ENCODE data around the gene PNMA8C. TPM values are rescaled to one million over a fixed set of nuclear protein-coding genes. Genes with fewer than 3 reads are reported as not detected.

The PNMA8C gene
- total RNA-seq, 6 donors from 2014 or later: under 0.01 to 0.27 TPM; not detected in 4

- peak overlapping the region in 2 of 4 donors; percentile 26 to 58 for H3K27ac ChIP-seq
- H3K9me3 ChIP-seq: no peaks in the 10 kb centered on the region
- no peak overlapping the region for H3K4me3 ChIP-seq
- no peaks in the 10 kb centered on the region for H3K36me3 ChIP-seq
- peaks cover 11 to 59% (median 24%) of the 10 kb centered on the region in 4 donors for H3K4me1 ChIP-seq
- 76 to 80% methylated on average over 3 of the region's 3 CpGs for WGBS, 2 donors
- peaks cover 0 to 18% (median 9%) of the 10 kb centered on the region in 4 donors for H3K27me3 ChIP-seq
- TF ChIP-seq CTCF (IDR thresholded peaks at IDR 0.05) (no peak), POLR2A (IDR thresholded peaks at IDR 0.05) (no peak), EP300 (IDR thresholded peaks at IDR 0.05) (no peak), POLR2AphosphoS5 (IDR thresholded peaks at IDR 0.05) (no peak)
- DNase-seq: no peak
- no peak for ATAC-seq (ENCODE audit: low FRiP score in 2 of 2)
These were observed 19.5 kb downstream of the PNMA8C start for GRCh38 chr19:46409191-46409590.

- H3K4me1 ChIP-seq: peaks cover 17 to 60% (median 30%) of the 10 kb centered on the region in 4 donors
- peak; percentile 77 to 92 for DNase-seq
- peaks cover 0 to 18% (median 9%) of the 10 kb centered on the region in 4 donors for H3K27me3 ChIP-seq
- ATAC-seq (ENCODE audit: low FRiP score in 2 of 2): peak; percentile 50 to 71
- no peaks in the 10 kb centered on the region for H3K36me3 ChIP-seq
- WGBS, 2 donors: 1 to 22% methylated on average over 11 of the region's 11 CpGs
- TF ChIP-seq POLR2AphosphoS5 (IDR thresholded peaks at IDR 0.05): peak; percentile 22 to 27
- TF ChIP-seq POLR2A (IDR thresholded peaks at IDR 0.05): no peak
- peak overlapping the region in 1 of 4 donors; percentile 22 for H3K4me3 ChIP-seq
- H3K9me3 ChIP-seq: no peaks in the 10 kb centered on the region
- H3K27ac ChIP-seq: peak overlapping the region in 3 of 4 donors; percentile 26 to 56 (median 48)
These were observed 20.1 kb downstream of the PNMA8C start for GRCh38 chr19:46408664-46409039.

GRCh38 chr19:46407856-46408663, 20.7 kb downstream of the PNMA8C start:
- no peak for TF ChIP-seq CTCF (IDR thresholded peaks at IDR 0.05)
- no peak for TF ChIP-seq EP300 (IDR thresholded peaks at IDR 0.05)
- TF ChIP-seq POLR2AphosphoS5 (IDR thresholded peaks at IDR 0.05): no peak
- TF ChIP-seq POLR2A (IDR thresholded peaks at IDR 0.05): no peak
- Histone ChIP-seq H3K27ac (peak overlapping the region in 3 of 4 donors; percentile 26 to 56 (median 48)), H3K4me3 (peak overlapping the region in 1 of 4 donors; percentile 22), H3K27me3 (peaks cover 0 to 16% (median 8%) of the 10 kb centered on the region in 4 donors), H3K4me1 (peaks cover 17 to 59% (median 31%) of the 10 kb centered on the region in 4 donors), H3K36me3 (no peaks in the 10 kb centered on the region), H3K9me3 (no peaks in the 10 kb centered on the region)
- ATAC-seq (ENCODE audit: low FRiP score in 2 of 2) (no peak), DNase-seq (no peak)
- WGBS, 2 donors: 30 to 33% methylated on average over 18 to 23 of the region's 23 CpGs

GRCh38 chr19:46406976-46407375, 21.8 kb downstream of the PNMA8C start:
- Histone ChIP-seq H3K36me3 (no peaks in the 10 kb centered on the region), H3K27me3 (peaks cover 0 to 7% (median 4%) of the 10 kb centered on the region in 4 donors), H3K4me1 (peaks cover 17 to 50% (median 31%) of the 10 kb centered on the region in 4 donors), H3K9me3 (no peaks in the 10 kb centered on the region), H3K4me3 (no peak overlapping the region), H3K27ac (no peak overlapping the region)
- WGBS, 2 donors: 0 to 19% methylated on average over 6 of the region's 6 CpGs
- TF ChIP-seq CTCF (IDR thresholded peaks at IDR 0.05) (no peak), POLR2AphosphoS5 (IDR thresholded peaks at IDR 0.05) (no peak), EP300 (IDR thresholded peaks at IDR 0.05) (no peak), POLR2A (IDR thresholded peaks at IDR 0.05) (no peak)
- DNase-seq (no peak), ATAC-seq (ENCODE audit: low FRiP score in 2 of 2) (no peak)

GRCh38 chr19:46404753-46405468, 23.8 kb downstream of the PNMA8C start:
- Histone ChIP-seq H3K4me1 (peaks cover 17 to 39% (median 26%) of the 10 kb centered on the region in 4 donors), H3K27ac (peak overlapping the region in 3 of 4 donors; percentile 17 to 54 (median 51)), H3K27me3 (peaks cover 0 to 7% (median 4%) of the 10 kb centered on the region in 4 donors), H3K4me3 (peak overlapping the region in 3 of 4 donors; percentile 27 to 47 (median 45)), H3K9me3 (no peaks in the 10 kb centered on the region), H3K36me3 (no peaks in the 10 kb centered on the region)
- 18 to 25% methylated on average over 38 to 41 of the region's 41 CpGs for WGBS, 2 donors
- peak in 2 of 6 experiments; percentile 13 to 15 for TF ChIP-seq CTCF (IDR thresholded peaks at IDR 0.05)
- TF ChIP-seq EP300 (IDR thresholded peaks at IDR 0.05): no peak
- DNase-seq: peak; percentile 38 to 46
- peak in 1 of 2 donors; percentile 49 for ATAC-seq (ENCODE audit: low FRiP score in 2 of 2)
